ENCODE data around the gene C9orf43. TPM values are rescaled to one million over a fixed set of nuclear protein-coding genes. Genes with fewer than 3 reads are reported as not detected.
"Not testable (repeated sequence)": the region's sequence is repeated elsewhere in the genome, so short reads cannot be mapped to it uniquely, and the experiment has no call there.

C9orf43 gene
- total RNA-seq, 1 donor from 2014 or later = 0.88 TPM

DNA sequence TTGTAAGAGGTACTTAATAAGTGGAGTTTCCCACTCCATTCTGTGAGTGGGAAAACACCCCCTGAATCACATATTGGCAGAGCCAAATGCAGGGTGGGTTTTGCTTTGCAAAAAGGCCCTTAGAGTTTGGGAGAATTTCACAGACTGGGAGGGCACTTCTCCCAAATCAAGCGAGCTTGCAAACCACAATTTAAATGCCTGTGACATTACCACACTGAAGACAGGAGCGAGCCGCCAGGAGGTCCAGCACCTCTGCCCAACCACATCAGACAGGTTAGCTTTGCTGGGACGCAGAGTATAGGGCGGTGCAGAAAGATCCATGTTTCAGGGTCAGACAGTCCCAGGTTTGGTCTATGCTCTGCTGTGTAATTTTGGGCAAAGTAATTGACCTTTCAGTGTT lies 11.8 kb upstream of the C9orf43 start:
- no peak for DNase-seq (ENCODE audit: low read depth)
- Histone ChIP-seq H3K27me3 (ENCODE audit: control insufficient read depth, insufficient read depth, low read length) (no peaks in the 10 kb centered on the region), H3K4me3 (ENCODE audit: low read depth, low read length) (no peak overlapping the region), H3K36me3 (ENCODE audit: control insufficient read depth, insufficient read depth, low read length) (no peaks in the 10 kb centered on the region)
- TF ChIP-seq, protein P1, sequence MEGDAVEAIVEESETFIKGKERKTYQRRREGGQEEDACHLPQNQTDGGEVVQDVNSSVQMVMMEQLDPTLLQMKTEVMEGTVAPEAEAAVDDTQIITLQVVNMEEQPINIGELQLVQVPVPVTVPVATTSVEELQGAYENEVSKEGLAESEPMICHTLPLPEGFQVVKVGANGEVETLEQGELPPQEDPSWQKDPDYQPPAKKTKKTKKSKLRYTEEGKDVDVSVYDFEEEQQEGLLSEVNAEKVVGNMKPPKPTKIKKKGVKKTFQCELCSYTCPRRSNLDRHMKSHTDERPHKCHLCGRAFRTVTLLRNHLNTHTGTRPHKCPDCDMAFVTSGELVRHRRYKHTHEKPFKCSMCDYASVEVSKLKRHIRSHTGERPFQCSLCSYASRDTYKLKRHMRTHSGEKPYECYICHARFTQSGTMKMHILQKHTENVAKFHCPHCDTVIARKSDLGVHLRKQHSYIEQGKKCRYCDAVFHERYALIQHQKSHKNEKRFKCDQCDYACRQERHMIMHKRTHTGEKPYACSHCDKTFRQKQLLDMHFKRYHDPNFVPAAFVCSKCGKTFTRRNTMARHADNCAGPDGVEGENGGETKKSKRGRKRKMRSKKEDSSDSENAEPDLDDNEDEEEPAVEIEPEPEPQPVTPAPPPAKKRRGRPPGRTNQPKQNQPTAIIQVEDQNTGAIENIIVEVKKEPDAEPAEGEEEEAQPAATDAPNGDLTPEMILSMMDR (IDR thresholded peaks at IDR 0.05; ENCODE audit: insufficient read depth, low read length, poor library complexity, severe bottlenecking) = no peak

DNA sequence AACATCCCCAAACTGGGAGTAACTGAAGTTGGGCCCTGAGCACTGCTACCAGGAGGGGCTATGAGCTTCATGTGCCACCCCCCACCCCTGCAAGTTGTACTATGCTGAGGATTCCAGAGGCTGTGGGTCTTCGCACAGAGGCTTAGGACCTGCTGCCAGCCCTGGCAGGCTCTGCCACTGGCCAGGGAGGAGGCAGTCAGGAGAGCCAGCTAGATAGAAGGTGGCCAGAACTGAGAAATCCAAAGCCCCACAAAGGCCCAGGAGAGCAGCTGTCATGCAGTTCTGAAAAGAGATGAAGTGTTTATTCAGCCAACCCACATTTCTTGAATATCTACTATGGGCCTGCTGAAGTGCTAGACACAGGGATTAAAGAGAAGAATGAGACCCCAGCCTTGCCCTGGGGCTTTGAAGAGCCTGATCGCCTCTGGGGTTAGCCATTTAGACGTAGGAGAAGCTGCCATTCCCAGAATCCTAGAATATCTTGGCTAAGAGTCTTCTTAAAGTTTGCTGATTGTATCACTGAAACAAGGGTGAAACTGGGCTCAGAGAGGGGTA lies 10.8 kb upstream of the C9orf43 start:
- TF ChIP-seq, protein P1 (IDR thresholded peaks at IDR 0.05; ENCODE audit: insufficient read depth, low read length, poor library complexity, severe bottlenecking) = no peak
- DNase-seq (ENCODE audit: low read depth) = no peak
- H3K27me3 ChIP-seq (ENCODE audit: control insufficient read depth, insufficient read depth, low read length) = no peaks in the 10 kb centered on the region
- H3K36me3 ChIP-seq (ENCODE audit: control insufficient read depth, insufficient read depth, low read length) = no peaks in the 10 kb centered on the region
- no peak overlapping the region for H3K4me3 ChIP-seq (ENCODE audit: low read depth, low read length)

DNA sequence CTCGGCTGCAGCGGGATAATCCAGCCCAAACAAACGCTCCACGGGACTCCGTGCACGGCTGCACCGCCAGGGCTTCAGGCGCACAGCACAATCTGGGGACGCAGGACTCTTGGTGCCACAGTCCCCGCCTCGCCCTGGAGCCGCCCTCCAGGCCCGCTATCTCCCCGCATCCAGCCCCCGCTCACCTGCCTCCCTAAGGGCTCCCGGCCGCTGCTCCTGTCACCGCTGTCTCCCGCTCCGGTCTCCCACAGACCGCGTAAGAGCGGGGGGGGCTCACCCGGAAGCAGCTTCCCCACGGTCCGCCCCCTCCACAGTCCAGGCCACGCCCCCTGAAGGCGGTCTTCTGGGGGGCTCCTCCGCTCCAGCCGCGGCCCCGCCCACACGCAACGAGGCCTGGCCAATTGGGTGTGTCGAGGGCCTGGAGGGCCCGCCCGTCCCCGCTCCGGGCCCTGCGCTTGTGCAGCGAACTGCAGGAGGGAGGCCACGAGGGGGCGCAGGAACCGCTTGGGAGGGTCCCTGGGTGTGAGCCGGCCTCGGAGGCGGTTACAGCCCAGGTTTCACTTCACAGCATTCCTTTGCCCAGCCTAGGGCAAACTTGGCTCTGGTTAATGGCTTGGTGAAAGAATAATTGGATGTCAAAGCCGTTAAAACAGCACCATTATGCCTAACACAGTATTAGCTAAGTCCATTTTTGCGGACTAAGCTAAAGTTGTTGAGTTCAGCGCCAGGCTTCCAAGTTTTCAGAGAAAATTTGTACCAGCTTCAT lies 9.3 kb upstream of the C9orf43 start, which contains the start of gene ALAD:
TSS of gene ALAD (minus strand) at position 258 of the 766 bp plus-strand sequence. CDS start 7,725 bp downstream, outside the sequence.
- no peaks in the 10 kb centered on the region for H3K36me3 ChIP-seq (ENCODE audit: control insufficient read depth, insufficient read depth, low read length)
- TF ChIP-seq, protein P1 (IDR thresholded peaks at IDR 0.05; ENCODE audit: insufficient read depth, low read length, poor library complexity, severe bottlenecking) = peak; percentile 91
- DNase-seq (ENCODE audit: low read depth) = peak; percentile 87
- peak within 1 kb of the TSS; percentile 98 for H3K4me3 ChIP-seq (ENCODE audit: low read depth, low read length)
- H3K27me3 ChIP-seq (ENCODE audit: control insufficient read depth, insufficient read depth, low read length) = no peaks in the 10 kb centered on the region

DNA sequence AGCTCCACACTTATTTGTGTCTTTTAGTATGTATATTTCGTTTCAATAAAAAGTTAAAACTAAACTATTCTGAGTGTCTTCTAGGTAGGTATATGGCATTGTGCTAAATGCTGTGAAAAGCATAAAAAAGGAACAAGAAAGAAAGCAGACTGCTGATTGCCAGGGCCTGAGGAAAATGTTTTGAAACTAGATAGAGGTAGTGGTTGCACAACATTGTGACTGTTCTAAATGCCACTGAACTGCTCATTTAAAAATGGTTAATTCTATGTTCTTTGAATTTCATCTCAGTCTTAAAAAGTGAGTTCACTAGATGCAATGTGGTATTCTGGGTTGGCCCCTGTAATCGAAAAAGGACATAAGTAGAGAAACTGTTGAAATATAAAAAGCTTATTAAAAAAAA lies 6.9 kb upstream of the C9orf43 start:
- Histone ChIP-seq H3K4me3 (ENCODE audit: low read depth, low read length) (no peak overlapping the region), H3K36me3 (ENCODE audit: control insufficient read depth, insufficient read depth, low read length) (no peaks in the 10 kb centered on the region), H3K27me3 (ENCODE audit: control insufficient read depth, insufficient read depth, low read length) (no peaks in the 10 kb centered on the region)
- TF ChIP-seq, protein P1 (IDR thresholded peaks at IDR 0.05; ENCODE audit: insufficient read depth, low read length, poor library complexity, severe bottlenecking) = no peak
- no peak for DNase-seq (ENCODE audit: low read depth)

DNA sequence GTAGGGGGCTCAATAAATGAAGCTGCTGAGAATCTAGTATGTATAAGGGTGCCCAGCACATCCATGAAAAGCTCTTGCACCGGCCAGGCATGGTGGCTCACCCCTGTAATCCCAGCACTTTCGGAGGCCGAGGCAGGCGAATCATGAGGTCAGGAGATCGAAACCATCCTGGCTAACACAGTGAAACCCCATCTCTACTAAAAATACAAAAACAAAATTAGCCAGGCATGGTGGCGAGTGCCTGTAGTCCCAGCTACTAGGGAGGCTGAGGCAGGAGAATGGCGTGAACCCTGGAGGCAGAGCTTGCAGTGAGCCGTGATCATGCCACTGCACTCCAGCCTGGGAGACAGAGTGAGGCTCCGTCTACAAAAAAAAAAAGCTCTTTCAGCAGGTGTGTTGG lies 4.2 kb upstream of the C9orf43 start:
- not testable (repeated sequence) for H3K27me3 ChIP-seq (ENCODE audit: control insufficient read depth, insufficient read depth, low read length); H3K4me3 ChIP-seq (ENCODE audit: low read depth, low read length); DNase-seq (ENCODE audit: low read depth); H3K36me3 ChIP-seq (ENCODE audit: control insufficient read depth, insufficient read depth, low read length)

DNA sequence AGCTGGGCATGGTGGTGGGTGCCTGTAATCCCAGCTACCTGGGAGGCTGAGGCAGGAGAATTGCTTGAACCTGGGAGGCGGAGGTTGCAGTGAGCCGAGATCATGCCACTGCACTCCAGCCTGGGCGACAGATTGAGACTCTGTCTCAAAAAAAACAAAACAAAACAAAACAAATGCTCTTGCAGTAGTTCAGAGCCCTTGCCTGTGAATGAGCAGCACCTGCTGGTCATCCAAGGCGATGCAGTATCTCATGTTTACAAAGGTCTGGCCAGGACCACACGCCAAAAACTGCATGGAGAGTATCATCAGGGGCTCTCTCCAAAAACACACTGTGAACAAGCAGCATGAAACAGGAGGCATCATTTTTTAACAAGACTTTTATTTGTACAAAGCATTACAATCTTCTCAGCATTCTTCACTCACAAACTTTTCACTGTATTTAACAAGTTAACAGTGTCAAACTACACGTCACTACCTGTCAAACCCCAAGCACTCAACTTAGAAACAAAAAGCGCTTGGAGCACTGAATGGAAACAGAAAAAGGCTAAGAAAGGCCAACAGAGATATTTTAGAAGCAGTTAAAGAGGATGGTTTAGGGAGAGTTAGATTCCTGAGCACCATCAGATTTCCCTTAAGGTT lies 3.6 kb upstream of the C9orf43 start:
- not testable (repeated sequence) for DNase-seq (ENCODE audit: low read depth)

More for the DNA sequence above, 3.6 kb upstream of the C9orf43 start:
- H3K36me3 ChIP-seq (ENCODE audit: control insufficient read depth, insufficient read depth, low read length); H3K27me3 ChIP-seq (ENCODE audit: control insufficient read depth, insufficient read depth, low read length); H3K4me3 ChIP-seq (ENCODE audit: low read depth, low read length): not testable (repeated sequence)
- TF ChIP-seq, protein P1 (IDR thresholded peaks at IDR 0.05; ENCODE audit: insufficient read depth, low read length, poor library complexity, severe bottlenecking) = peak; percentile 84

Measured in kidney epithelial cell (primary cell).